ENCODE results near the gene KRT17.
"Not testable (repeated sequence)": the region's sequence is repeated elsewhere in the genome, so short reads cannot be mapped to it uniquely, and the experiment has no call there.

DNA sequence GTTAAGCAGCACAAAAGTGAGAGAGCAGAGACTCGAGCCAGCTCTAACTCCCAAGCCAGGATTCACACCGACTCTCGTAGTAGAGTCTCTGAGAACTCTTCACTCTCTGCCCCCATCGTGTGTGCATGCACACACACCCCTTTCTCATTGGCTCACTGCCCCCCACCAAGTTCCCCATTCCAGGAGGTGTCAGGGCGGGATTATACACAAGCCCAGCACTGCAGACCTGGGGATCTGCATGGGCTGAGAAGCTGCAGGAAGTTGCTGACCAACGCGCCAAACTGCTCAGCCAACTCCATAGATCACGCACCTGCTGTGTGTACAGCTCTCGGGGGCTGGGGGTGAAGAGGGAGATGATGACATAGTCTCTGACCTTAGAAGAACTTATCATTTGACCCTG, 9.6 kb downstream of the KRT17 start:
- TF ChIP-seq, protein P1, sequence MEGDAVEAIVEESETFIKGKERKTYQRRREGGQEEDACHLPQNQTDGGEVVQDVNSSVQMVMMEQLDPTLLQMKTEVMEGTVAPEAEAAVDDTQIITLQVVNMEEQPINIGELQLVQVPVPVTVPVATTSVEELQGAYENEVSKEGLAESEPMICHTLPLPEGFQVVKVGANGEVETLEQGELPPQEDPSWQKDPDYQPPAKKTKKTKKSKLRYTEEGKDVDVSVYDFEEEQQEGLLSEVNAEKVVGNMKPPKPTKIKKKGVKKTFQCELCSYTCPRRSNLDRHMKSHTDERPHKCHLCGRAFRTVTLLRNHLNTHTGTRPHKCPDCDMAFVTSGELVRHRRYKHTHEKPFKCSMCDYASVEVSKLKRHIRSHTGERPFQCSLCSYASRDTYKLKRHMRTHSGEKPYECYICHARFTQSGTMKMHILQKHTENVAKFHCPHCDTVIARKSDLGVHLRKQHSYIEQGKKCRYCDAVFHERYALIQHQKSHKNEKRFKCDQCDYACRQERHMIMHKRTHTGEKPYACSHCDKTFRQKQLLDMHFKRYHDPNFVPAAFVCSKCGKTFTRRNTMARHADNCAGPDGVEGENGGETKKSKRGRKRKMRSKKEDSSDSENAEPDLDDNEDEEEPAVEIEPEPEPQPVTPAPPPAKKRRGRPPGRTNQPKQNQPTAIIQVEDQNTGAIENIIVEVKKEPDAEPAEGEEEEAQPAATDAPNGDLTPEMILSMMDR (optimal IDR thresholded peaks at IDR 0.05 in 1 of 3, IDR thresholded peaks at IDR 0.05 in 1 of 3, conservative IDR thresholded peaks at IDR 0.05 in 1 of 3; ENCODE audit: extremely low read depth in 1 of 3, insufficient read depth in 2 of 3, low read length in 3 of 3) = not testable (repeated sequence)
- not testable (repeated sequence) for TF ChIP-seq EZH2 (IDR thresholded peaks at IDR 0.05; ENCODE audit: low read length)

Data from keratinocyte (primary cell).